OCI-LY3 (cell line): ENCODE results near the gene PHF23.
A peak's percentile ranks its signal among the peaks of the same experiment; 100 is the strongest.

Source experiments
- H2AFZ ChIP-seq: fragments of 200-600, 300-600 bp; shearing (Covaris generic); 2 replicates; pipeline ENCODE4 v1.6.0; 2014; ENCODE audit warnings: antibody characterized with exemption, low read depth, low read length
- H3K27ac ChIP-seq: fragments of 200-600, 300-600 bp; sonication (generic); 2 replicates; pipeline ENCODE4 v1.5.1; 2014; ENCODE audit warnings: mild to moderate bottlenecking, low read length, moderate library complexity, mixed read lengths
- H3K27me3 ChIP-seq: fragments of 200-600, 300-600 bp; sonication (generic); 2 replicates; pipeline ENCODE4 v1.6.1; 2014; ENCODE audit warnings: low read depth, low read length, mixed read lengths
- H3K36me3 ChIP-seq: fragments of 200-600, 300-600 bp; sonication (generic); replicated peaks from 2 replicates; pipeline ENCODE3; 2014; ENCODE audit warnings: low read depth, low read length, mixed read lengths
- H3K4me1 ChIP-seq: fragments of 300-600, 200-600 bp; sonication (generic); 2 replicates; pipeline ENCODE4 v1.6.1; 2014; ENCODE audit warnings: low read length, mixed read lengths
- H3K4me2 ChIP-seq: fragments of 200-600, 300-600 bp; sonication (generic); 2 replicates; pipeline ENCODE4 v1.6.1; 2014; ENCODE audit warnings: low read length, mixed read lengths
- H3K4me3 ChIP-seq: fragments of 300-600, 200-600 bp; sonication (generic); 2 replicates; pipeline ENCODE4 v1.5.1; 2014; ENCODE audit warnings: antibody characterized with exemption, mild to moderate bottlenecking, low read length, moderate library complexity
- H3K79me2 ChIP-seq: fragments of 300-600, 200-600 bp; shearing (Covaris generic); 2 replicates; pipeline ENCODE4 v1.6.1; 2014; ENCODE audit warnings: mild to moderate bottlenecking, low read length, mixed read lengths
- H3K9ac ChIP-seq: fragments of 300-600, 200-600 bp; shearing (Covaris generic); 2 replicates; pipeline ENCODE4 v1.6.0; 2014; ENCODE audit warnings: mild to moderate bottlenecking, low read length, moderate library complexity
- H3K9me3 ChIP-seq: fragments of 200-600, 300-600 bp; shearing (Covaris generic); 2 replicates; pipeline ENCODE4 v1.6.1; 2014; ENCODE audit warnings: low read length, mixed read lengths; ENCODE audit not compliant: insufficient read depth
- H4K20me1 ChIP-seq: fragments of 200-600, 300-600 bp; sonication (generic); 2 replicates; pipeline ENCODE4 v1.6.1; 2016; ENCODE audit warnings: low read length, mixed read lengths; ENCODE audit not compliant: insufficient read depth
- CTCF ChIP-seq: fragments of 200-600, 300-600 bp; sonication (generic); IDR thresholded peaks from 2 replicates; pipeline ENCODE4 v1.5.1; 2014; ENCODE audit warnings: antibody characterized with exemption, low read length, low read depth
- EZH2phosphoT487 ChIP-seq: fragments of 200-600 bp; shearing (Covaris generic); IDR thresholded peaks from 2 replicates; pipeline ENCODE4 v1.6.1; 2018; ENCODE audit warnings: antibody characterized with exemption, mixed run types, low read depth

The PHF23 gene

GRCh38 chr17:7214300-7215135 lies 24.7 kb downstream of the PHF23 start:
- no peaks in the 10 kb centered on the region for H4K20me1 ChIP-seq
- peak overlapping the region; percentile 81 for H3K4me3 ChIP-seq
- H2AFZ ChIP-seq, result no peak overlapping the region
- H3K79me2 ChIP-seq, result no peaks in the 10 kb centered on the region
- H3K27ac ChIP-seq, result peak overlapping the region; percentile 33
- H3K27me3 ChIP-seq, result no peaks in the 10 kb centered on the region
- no peaks in the 10 kb centered on the region for H3K36me3 ChIP-seq
- peak overlapping the region; percentile 86 for H3K4me2 ChIP-seq
- TF ChIP-seq EZH2phosphoT487 (no peak), CTCF (peak; percentile 35; the same call in 1 of the 2 replicates)
- H3K9ac ChIP-seq, result peak overlapping the region; percentile 54; the same call in 1 of the 2 replicates
- H3K4me1 ChIP-seq, result peaks cover 40% of the 10 kb centered on the region
- no peaks in the 10 kb centered on the region for H3K9me3 ChIP-seq

GRCh38 chr17:7213895-7214299 lies 25.4 kb downstream of the PHF23 start:
- Histone ChIP-seq H3K9ac (peak overlapping the region; percentile 54; the same call in 1 of the 2 replicates), H4K20me1 (no peaks in the 10 kb centered on the region), H3K4me3 (peak overlapping the region; percentile 81), H3K79me2 (no peaks in the 10 kb centered on the region), H3K27me3 (no peaks in the 10 kb centered on the region), H3K36me3 (no peaks in the 10 kb centered on the region), H3K9me3 (no peaks in the 10 kb centered on the region), H2AFZ (no peak overlapping the region), H3K4me1 (peaks cover 33% of the 10 kb centered on the region), H3K4me2 (peak overlapping the region; percentile 86), H3K27ac (no peak overlapping the region)
- no peak for TF ChIP-seq EZH2phosphoT487
- TF ChIP-seq CTCF, result peak; percentile 42

- no peak overlapping the region for H2AFZ ChIP-seq
- H4K20me1 ChIP-seq, result no peaks in the 10 kb centered on the region
- no peak overlapping the region for H3K9ac ChIP-seq
- no peaks in the 10 kb centered on the region for H3K9me3 ChIP-seq
- no peak overlapping the region for H3K27ac ChIP-seq
- no peaks in the 10 kb centered on the region for H3K27me3 ChIP-seq
- H3K79me2 ChIP-seq, result no peaks in the 10 kb centered on the region
- H3K4me1 ChIP-seq, result peaks cover 19% of the 10 kb centered on the region
- H3K4me3 ChIP-seq, result no peak overlapping the region
- TF ChIP-seq EZH2phosphoT487 (no peak), CTCF (no peak)
- no peak overlapping the region for H3K4me2 ChIP-seq
- H3K36me3 ChIP-seq, result no peaks in the 10 kb centered on the region
Measured at GRCh38 chr17:7211491-7212273, 27.6 kb downstream of the PHF23 start.
